NT2/D1 (cell line): Measurements from ENCODE around the gene SFXN5.
A peak's percentile ranks its signal among the peaks of the same experiment; 100 is the strongest.

ENCODE experiments used
- DNase-seq: peaks from one replicate; pipeline ENCODE4 v3.0.0-alpha.2; 2011; ENCODE audit warnings: low read depth, low spot score
- H3K27me3 ChIP-seq: 2 replicates; pipeline ENCODE4 v1.6.0; 2011; ENCODE audit warnings: mild to moderate bottlenecking; ENCODE audit not compliant: insufficient read length, insufficient read depth
- H3K36me3 ChIP-seq: 2 replicates; pipeline ENCODE4 v1.6.1; 2011; ENCODE audit warnings: mild to moderate bottlenecking, low read length, mixed read lengths; ENCODE audit not compliant: insufficient read depth, insufficient read length
- H3K4me1 ChIP-seq: 2 replicates; pipeline ENCODE4 v1.5.1; 2011; ENCODE audit not compliant: insufficient read depth, insufficient read length
- H3K4me3 ChIP-seq: 2 replicates; pipeline ENCODE4 v1.5.1; 2011; ENCODE audit warnings: low read depth; ENCODE audit not compliant: insufficient read length
- H3K9ac ChIP-seq: 2 replicates; pipeline ENCODE4 v1.6.0; 2011; ENCODE audit warnings: low read depth; ENCODE audit not compliant: insufficient read length
- H3K9me3 ChIP-seq: 2 replicates; pipeline ENCODE4 v1.5.1; 2011; ENCODE audit warnings: mild to moderate bottlenecking, low read length; ENCODE audit not compliant: insufficient read depth
- SUZ12 ChIP-seq: IDR thresholded peaks from 2 replicates; pipeline ENCODE4 v1.6.1; 2011; ENCODE audit not compliant: insufficient read length, insufficient read depth; ENCODE audit errors: extremely low read depth
- YY1 ChIP-seq: IDR thresholded peaks from 2 replicates; pipeline ENCODE4 v1.6.1; 2011; ENCODE audit not compliant: insufficient read length, insufficient read depth
- ZNF274 ChIP-seq: IDR thresholded peaks from 2 replicates; pipeline ENCODE4 v1.6.1; 2011; ENCODE audit warnings: mild to moderate bottlenecking, low read depth, low read length

Gene SFXN5

GRCh38 chr2:73063909-73064875 lies 7.3 kb downstream of the SFXN5 start:
- peak; percentile 49 for DNase-seq
- Histone ChIP-seq H3K27me3 (no peaks in the 10 kb centered on the region), H3K4me1 (peaks cover 6% of the 10 kb centered on the region), H3K4me3 (no peak overlapping the region), H3K36me3 (peaks cover 30% of the 10 kb centered on the region), H3K9ac (no peak overlapping the region), H3K9me3 (no peaks in the 10 kb centered on the region)
- TF ChIP-seq ZNF274 (no peak), YY1 (no peak), SUZ12 (no peak)

DNA sequence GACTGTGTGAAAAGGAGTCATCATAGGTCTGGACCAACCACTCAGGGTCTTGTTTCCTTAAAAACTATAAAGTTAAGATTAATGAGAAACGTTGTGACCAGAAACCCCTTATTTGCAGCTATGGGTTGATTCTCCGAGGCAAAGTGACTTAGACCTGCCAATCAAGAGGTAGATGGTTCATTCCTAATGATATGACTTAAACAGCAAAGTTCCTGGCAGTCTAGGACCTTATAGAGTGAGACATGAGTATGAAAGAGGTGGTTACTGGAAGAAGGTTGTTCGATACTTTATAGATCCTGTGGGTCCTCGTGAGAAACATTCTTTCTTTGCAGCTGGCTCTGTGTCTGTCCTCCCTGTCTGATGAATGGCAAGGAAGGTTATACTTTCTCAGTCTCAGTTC lies 8.0 kb downstream of the SFXN5 start:
- Histone ChIP-seq H3K9me3 (no peaks in the 10 kb centered on the region), H3K4me3 (no peak overlapping the region), H3K4me1 (peaks cover 6% of the 10 kb centered on the region), H3K9ac (no peak overlapping the region), H3K27me3 (no peaks in the 10 kb centered on the region), H3K36me3 (peaks cover 29% of the 10 kb centered on the region)
- no peak for DNase-seq
- no peak for TF ChIP-seq SUZ12

GRCh38 chr2:73059106-73059505 lies 12.4 kb downstream of the SFXN5 start:
- Histone ChIP-seq H3K9ac (no peak overlapping the region), H3K9me3 (no peaks in the 10 kb centered on the region), H3K4me1 (peaks cover 2% of the 10 kb centered on the region), H3K36me3 (peaks cover 40% of the 10 kb centered on the region), H3K4me3 (no peak overlapping the region), H3K27me3 (no peaks in the 10 kb centered on the region)
- no peak for DNase-seq
- TF ChIP-seq YY1 (no peak), ZNF274 (no peak), SUZ12 (no peak)

DNA sequence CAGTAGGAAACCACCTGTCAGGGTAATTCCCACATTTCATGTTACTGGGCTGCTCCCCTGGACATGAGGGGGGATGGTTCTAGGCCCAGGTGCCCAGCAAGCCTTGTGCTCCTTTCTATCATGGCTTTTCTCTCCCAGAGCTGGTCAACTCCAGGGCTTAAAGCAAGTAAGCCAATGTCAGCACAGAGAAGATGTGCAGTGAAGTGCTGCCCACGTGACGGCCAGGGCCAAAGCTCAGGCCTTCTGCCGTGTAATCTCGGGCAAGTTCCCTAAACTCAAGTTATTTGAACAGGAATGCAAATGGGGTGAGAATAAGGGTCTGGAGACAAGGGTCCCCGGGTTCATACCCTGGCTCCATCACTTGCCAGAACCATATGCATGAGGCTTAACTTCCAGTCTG lies 16.5 kb downstream of the SFXN5 start:
- Histone ChIP-seq H3K4me3 (no peak overlapping the region), H3K4me1 (no peaks in the 10 kb centered on the region), H3K27me3 (no peaks in the 10 kb centered on the region), H3K9ac (no peak overlapping the region), H3K36me3 (peaks cover 41% of the 10 kb centered on the region), H3K9me3 (no peaks in the 10 kb centered on the region)
- DNase-seq, result no peak
- TF ChIP-seq YY1 (no peak), ZNF274 (no peak), SUZ12 (no peak)

DNA sequence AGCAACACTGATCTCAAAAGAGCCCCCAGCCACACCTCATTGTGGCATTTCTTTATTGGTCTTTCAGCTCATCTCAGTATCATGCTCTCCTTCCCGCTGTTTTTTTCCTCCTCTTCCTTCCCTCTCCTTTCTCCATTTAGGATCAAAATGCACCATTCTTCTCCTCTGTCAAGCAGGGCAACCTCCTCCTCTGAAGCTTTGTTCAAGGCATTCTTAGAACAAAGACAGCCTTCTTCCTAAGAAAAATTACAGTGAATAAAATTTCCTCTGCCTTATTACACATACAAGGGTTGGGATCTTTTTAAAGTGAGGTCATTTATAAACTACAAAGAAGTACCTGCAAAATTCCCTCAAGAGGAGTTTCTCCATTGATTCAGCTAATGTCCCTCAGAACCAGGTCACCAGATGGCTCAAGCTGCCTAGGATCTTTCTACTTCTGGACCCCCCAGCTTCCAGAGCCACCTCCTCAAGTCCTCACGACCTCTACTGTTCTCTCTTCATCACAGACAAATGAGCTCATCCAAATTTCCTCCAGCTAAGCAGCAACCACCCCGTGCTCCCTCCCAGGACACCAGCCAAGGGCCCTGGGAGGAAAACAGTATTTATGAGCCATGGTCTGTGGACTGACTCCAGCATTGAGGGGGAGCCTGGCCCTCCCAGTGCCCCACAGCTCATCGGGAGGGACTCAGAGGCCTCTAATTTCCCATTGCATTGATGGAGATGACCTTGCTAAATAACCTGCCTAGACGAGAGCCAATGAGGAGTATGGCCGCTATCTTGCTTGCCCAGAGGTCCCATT lies 18.0 kb downstream of the SFXN5 start:
- TF ChIP-seq SUZ12 (no peak), YY1 (no peak), ZNF274 (no peak)
- no peak for DNase-seq
- Histone ChIP-seq H3K4me1 (no peaks in the 10 kb centered on the region), H3K4me3 (no peak overlapping the region), H3K27me3 (no peaks in the 10 kb centered on the region), H3K9ac (no peak overlapping the region), H3K9me3 (no peaks in the 10 kb centered on the region), H3K36me3 (peaks cover 34% of the 10 kb centered on the region)

DNA sequence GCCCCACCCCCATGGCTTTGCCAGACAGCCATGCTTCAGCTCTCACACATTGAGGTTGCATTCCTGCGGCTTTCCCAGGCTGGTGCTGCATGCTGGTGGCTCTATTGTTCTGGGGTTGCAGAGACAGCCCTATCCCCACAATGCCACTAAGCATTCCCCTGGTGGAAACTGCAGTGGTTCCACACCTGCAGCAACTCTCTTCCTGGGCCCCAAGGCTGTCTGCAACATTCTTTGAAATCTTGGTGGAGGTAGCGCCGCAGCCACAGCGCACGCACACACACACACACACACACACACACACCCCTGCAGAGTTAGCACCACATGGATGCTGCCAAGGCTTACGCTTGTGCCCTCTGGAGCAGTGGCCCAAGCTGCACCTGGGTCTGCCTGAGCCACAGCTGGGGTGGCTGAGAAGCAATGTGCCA lies 21.4 kb downstream of the SFXN5 start:
- H3K27me3 ChIP-seq, result no peaks in the 10 kb centered on the region
- H3K36me3 ChIP-seq, result peaks cover 16% of the 10 kb centered on the region
- no peak overlapping the region for H3K4me3 ChIP-seq
- no peak overlapping the region for H3K9ac ChIP-seq
- no peaks in the 10 kb centered on the region for H3K4me1 ChIP-seq
- no peak for TF ChIP-seq SUZ12
- TF ChIP-seq ZNF274, result no peak
- DNase-seq, result peak; percentile 73
- H3K9me3 ChIP-seq, result no peaks in the 10 kb centered on the region

DNA sequence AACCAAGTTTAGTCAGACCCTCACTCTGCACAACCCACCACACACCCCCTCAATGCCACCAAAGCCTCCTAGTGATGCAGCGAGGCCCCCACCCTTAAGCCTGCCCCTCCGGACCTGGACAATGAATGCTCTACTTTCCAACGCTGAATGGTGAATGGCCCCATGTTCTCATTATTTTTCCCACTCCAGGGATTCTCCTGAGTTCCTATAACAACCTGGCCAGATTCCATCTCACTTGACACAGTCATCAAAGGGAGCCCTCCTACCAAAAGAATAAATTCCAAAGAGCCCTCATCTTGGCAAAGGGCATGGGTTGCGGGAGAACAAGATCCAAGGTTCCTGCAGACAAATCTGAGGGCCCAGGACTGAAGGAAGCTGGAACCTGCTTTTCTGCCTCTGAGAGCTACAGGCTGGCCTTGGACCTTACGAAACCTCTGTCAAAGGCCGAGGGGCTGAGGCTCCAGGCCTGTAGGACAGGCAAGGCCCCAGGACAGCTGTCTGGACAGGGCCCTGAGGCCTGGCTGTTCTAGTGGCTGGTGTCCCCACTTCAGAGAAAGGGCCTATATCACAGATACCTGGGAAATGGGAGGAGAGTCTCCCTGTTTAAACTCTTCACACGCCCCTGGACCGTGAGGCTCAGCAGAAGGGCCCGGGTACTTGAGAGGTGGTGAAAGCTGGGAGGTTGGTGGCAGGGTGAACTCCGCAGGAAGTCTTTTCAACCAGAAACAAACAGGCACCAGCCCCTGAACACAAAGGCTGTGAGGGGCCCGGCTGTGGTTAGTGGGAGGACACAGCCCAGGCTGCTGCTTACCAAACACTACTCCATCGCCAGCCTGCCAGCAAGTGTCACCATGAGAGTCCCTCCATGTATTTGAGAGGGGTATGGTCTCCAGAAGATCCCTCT lies 27.3 kb downstream of the SFXN5 start:
- peaks cover 9% of the 10 kb centered on the region for H3K36me3 ChIP-seq
- H3K9ac ChIP-seq, result no peak overlapping the region
- no peak for DNase-seq
- no peak overlapping the region for H3K4me3 ChIP-seq
- TF ChIP-seq ZNF274, result no peak
- TF ChIP-seq SUZ12, result no peak
- no peak for TF ChIP-seq YY1
- no peaks in the 10 kb centered on the region for H3K27me3 ChIP-seq
- no peaks in the 10 kb centered on the region for H3K4me1 ChIP-seq
- no peaks in the 10 kb centered on the region for H3K9me3 ChIP-seq
